Stimulated activated CD8-positive, alpha-beta memory T cell treated with anti-CD3 and anti-CD28 coated beads, Interleukin-7, amount 100 ng/mL, for 1 hour (primary cell): Measurements from ENCODE around the gene RETREG1.
"Not testable (repeated sequence)": the region's sequence is repeated elsewhere in the genome, so short reads cannot be mapped to it uniquely, and the experiment has no call there.

Source experiments
- DNase-seq, 2 donors: peaks; one replicate each; pipeline ENCODE4 v3.0.0-alpha.2; 2020; ENCODE audit warnings: low read depth in 2 of 2

Gene RETREG1

DNA sequence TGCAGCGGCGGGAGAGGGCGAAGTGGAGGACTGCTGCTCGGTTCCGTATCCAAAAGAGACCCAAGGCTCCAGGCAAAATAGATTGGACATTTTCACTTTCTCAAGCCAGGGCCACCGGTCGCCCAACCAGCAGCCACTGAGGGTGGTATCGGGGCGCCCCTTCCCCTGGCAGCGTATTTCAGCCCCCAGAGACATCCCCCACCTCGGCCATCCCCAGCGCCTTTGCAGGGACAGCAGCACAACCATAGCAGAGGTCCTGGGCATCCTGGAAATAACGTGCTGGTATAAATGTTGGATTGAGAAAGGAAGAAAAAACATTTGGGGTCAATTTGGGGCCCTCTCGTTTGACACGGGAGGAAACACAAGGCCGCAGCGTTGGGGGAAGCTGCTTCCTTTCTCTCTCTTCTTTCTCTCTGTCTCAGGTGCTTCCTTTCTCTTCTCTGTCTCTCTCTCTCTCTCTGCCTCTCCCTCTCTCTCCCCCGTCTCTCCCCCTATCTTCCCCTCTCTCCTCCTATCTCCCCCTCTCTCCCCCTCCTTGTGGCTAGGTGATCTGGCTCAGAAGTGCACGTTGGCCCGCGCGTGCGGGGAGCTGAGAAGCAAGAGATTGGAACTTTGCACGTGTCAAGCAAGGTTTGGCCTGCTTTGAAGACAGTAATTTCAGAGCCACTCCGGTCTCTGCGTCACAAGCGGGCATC lies 624 bp upstream of the RETREG1 start:
- DNase-seq = no peak

DNA sequence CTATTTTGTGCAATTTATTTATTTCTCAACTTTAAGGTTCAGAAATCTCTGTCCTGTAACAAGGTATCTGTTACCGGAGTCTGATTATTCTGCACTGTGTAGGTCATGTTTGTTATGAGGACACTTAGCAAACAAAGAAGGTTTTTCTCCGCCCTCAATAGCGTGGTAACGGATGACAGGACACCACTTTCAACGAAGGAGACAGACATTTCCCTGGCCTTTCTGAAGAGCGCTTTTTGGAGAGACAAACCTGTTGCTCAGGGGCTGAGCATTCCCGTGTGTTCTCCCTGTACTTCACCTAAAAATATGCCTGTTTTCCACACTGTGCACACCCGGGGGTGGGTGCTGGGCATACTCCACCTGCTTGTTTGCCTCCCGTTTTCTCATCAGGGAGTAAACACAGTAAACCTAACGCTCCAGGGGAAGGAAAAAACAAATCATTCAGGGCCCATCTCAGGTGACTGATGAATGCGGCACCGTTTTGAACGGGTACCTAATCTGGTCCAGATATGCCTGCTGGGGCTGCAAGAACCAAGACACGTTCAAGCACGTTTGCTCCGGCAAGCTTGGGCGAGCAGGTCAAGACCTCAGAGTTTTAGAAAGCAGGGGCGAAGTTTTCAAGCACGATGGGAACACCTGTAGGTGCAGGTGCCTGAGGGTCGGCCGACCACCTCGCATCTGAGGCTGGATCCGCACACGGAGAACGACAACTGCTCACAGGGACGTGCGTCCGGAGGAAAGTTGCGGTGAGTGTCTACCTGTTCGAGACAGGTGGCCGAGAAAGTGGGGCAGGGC lies 859 bp downstream of the RETREG1 start:
- DNase-seq = no peak

GRCh38 chr5:16612007-16612406 lies 4.8 kb downstream of the RETREG1 start:
- no peak for DNase-seq

DNA sequence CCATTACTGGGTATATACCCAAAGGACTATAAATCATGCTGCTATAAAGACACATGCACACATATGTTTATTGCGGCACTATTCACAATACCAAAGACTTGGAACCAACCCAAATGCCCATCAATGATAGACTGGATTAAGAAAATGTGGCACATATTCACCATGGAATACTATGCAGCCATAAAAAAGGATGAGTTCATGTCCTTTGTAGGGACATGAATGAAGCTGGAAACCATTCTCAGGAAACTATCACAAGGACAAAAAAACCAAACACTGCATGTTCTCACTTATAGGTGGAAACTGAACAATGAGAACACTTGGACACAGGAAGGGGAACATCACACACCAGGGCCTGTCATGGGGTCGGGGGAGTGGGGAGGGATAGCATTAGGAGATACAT lies 5.9 kb downstream of the RETREG1 start:
- not testable (repeated sequence) for DNase-seq

GRCh38 chr5:16609412-16609811 lies 7.4 kb downstream of the RETREG1 start:
- DNase-seq = no peak

GRCh38 chr5:16606628-16607027 lies 10.2 kb downstream of the RETREG1 start:
- DNase-seq = no peak

DNA sequence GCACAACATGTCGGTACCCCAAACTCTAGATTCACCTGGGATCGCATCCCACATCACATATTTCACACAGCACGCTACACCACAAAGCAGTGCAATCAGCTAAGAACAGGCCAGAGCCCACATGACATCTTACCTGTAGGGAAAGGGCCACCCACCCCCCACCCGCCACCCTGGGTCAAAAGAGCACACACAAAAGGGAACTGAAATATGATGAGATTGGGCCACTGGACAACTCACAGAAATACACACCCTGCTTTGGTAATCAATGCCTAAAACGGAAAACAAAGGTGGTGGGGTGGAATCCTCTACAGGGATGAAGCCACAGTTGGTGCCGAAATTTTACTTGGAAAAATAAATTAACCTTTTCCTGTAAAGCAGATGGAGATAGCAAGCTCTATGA lies 13.1 kb downstream of the RETREG1 start:
- no peak for DNase-seq

GRCh38 chr5:16603295-16603694 lies 13.5 kb downstream of the RETREG1 start:
- DNase-seq = no peak

GRCh38 chr5:16602182-16602581 lies 14.6 kb downstream of the RETREG1 start:
- DNase-seq = no peak

GRCh38 chr5:16600946-16601345 lies 15.9 kb downstream of the RETREG1 start:
- no peak for DNase-seq

DNA sequence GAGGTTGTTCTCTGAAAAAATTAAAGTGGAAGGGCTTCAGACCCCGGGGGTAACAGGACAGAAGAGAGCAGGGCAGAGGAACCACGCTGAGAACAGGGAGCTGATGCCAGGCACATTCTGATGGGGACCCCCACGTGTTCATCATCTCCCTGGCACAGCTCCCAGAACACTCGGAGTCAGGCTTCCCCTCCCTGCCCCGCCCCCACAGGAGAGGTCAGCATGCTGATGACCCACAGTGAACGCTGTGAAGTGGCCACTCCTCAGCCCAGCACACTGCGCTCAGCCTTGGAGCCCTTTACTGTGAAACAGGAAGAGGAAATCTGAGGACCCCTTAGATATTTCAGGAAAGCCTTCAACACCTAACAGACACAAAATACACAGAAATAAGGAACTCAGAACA lies 16.4 kb downstream of the RETREG1 start:
- no peak for DNase-seq

GRCh38 chr5:16597946-16598694 lies 18.7 kb downstream of the RETREG1 start:
- DNase-seq = no peak

GRCh38 chr5:16596581-16596940 lies 20.2 kb downstream of the RETREG1 start:
- no peak for DNase-seq

DNA sequence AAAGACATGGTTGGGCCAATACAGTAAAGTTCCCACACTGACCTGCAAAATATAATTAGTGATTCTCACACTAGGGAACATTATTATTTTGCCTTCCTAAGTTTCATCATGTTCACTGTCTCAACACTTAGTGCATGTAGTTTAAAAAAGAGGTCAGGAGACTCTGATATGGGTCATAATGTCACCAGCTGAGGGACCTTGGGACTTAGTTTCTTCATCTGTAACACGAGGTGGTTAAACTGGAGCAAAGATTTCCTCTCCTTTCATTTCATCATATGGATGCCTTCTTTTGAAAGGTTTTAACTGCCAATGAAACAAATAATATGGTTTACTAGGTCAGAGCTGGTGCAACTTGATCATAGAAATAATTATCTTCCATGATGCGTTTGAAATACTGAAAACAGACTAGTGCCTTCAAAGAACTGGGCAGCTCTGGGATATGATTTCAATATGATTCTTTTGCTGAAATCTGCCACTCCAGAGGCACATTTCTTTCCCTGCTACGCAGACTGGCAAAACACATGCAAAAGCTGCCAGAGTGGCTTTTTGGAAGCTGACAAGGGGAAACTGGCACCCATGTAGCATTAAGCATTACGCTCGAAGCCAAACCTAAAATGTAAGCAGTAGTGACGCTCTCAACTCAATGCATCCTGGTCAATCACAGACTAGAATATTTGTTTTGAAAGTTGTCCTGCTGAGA lies 20.8 kb downstream of the RETREG1 start:
- DNase-seq = no peak

GRCh38 chr5:16593628-16594027 lies 23.2 kb downstream of the RETREG1 start:
- no peak for DNase-seq

- no peak for DNase-seq
Observed at GRCh38 chr5:16593013-16593412, 23.8 kb downstream of the RETREG1 start.

DNA sequence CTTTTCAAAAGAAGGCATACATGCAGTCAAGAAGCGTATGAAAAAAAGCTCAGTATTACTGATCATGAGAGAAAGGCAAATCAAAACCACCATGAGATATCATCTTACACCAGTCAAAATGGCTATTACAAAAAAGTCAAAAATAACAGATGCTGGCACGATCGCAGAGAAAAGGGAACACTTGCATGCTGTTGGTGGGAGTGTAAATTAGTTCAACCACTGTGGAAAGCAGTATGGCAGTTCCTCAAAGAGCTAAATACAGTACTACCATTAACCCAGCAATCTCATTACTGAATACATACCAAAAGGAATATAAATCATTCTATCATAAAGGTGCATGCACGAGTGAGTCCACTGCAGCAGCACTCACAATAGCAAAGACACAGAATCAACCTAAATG lies 24.5 kb downstream of the RETREG1 start:
- no peak for DNase-seq

DNA sequence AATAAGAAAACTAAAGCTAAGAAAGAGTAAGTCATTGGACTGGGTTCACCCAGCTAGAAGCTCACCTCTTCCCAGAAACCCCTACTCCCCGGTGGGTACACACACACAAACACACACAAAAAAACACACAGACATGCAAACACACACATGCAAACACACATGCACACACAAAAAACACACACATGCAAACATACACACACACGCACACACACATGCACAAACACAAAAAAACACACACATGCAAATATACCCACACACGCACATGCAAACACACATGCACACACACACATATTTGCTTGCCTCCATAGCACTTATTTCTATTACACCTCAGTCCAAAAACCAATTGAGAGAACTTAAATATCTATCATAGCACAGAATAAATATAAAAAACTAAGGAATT lies 26.1 kb downstream of the RETREG1 start:
- no peak for DNase-seq

DNA sequence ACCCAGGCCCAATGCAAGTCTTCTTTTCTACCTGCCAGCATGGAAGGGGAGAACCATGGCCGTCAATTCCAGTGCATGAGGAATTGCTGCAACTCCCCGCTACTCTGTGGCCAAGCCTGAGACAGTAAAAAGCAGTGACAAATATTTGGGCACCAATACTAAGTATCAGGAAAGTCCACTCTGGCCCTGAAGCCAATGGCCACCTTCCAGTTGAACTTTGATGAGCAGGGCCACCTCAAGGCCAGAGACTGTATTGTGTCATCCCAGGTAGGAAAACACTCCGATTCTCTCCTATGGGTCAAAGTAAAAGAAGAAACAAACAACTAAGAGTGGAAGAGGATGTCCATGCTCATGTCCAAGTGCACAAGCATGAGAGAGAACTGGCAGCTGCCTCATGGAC lies 27.1 kb downstream of the RETREG1 start:
- no peak for DNase-seq

- no peak for DNase-seq
Observed at GRCh38 chr5:16588434-16589214, 28.2 kb downstream of the RETREG1 start.

- DNase-seq = no peak
Observed at GRCh38 chr5:16586556-16586955, 30.2 kb downstream of the RETREG1 start.
